Effector memory CD8-positive, alpha-beta T cell (primary cell): Measurements from ENCODE around the gene GPR158.
"Not testable (repeated sequence)": the region's sequence is repeated elsewhere in the genome, so short reads cannot be mapped to it uniquely, and the experiment has no call there.

Experiments used
- ATAC-seq: fragments of 150-1000 bp; cut with Tn5 transposase; replicated peaks from 2 replicates; pipeline ENCODE4 v1.10.0; 2021; ENCODE audit warnings: mild to moderate bottlenecking, moderate library complexity
- DNase-seq, 3 experiments: peaks; one replicate each; pipeline ENCODE4 v3.0.0; 2021
- H3K27ac Mint-ChIP-seq, 2 donors: one replicate each; pipeline ENCODE4 v1.8.0; 2022; ENCODE audit warnings: mild to moderate bottlenecking in 2 of 2, mixed read lengths in 2 of 2, moderate library complexity in 2 of 2
- H3K27me3 Mint-ChIP-seq, 2 donors: one replicate each; pipeline ENCODE4 v1.8.0; 2022; ENCODE audit warnings: mixed read lengths in 2 of 2
- H3K36me3 Mint-ChIP-seq: one replicate; pipeline ENCODE4 v1.8.0; 2022; ENCODE audit warnings: mild to moderate bottlenecking, moderate library complexity, mixed read lengths; ENCODE audit not compliant: insufficient read depth
- H3K4me1 Mint-ChIP-seq, 2 donors: one replicate each; pipeline ENCODE4 v1.8.0; 2022; ENCODE audit warnings: low read depth in 2 of 2, mixed read lengths in 2 of 2
- H3K4me3 Mint-ChIP-seq, 2 donors: one replicate each; pipeline ENCODE4 v1.8.0; 2022; ENCODE audit warnings: mild to moderate bottlenecking in 2 of 2, mixed read lengths in 2 of 2, moderate library complexity in 2 of 2
- H3K9me3 Mint-ChIP-seq, 2 donors: one replicate each; pipeline ENCODE4 v1.8.0; 2022; ENCODE audit warnings: mixed read lengths in 2 of 2

The GPR158 gene

GRCh38 chr10:25297466-25297865, 122.7 kb downstream of the GPR158 start:
- no peaks in the 10 kb centered on the region for H3K36me3 Mint-ChIP-seq
- ATAC-seq, result no peak
- H3K4me3 Mint-ChIP-seq, result no peak overlapping the region
- H3K27me3 Mint-ChIP-seq, result no peaks in the 10 kb centered on the region
- no peaks in the 10 kb centered on the region for H3K4me1 Mint-ChIP-seq
- H3K9me3 Mint-ChIP-seq, result peaks cover 0 to 1% of the 10 kb centered on the region in 2 donors
- H3K27ac Mint-ChIP-seq, result no peak overlapping the region
- DNase-seq, result no peak

- no peaks in the 10 kb centered on the region for H3K27me3 Mint-ChIP-seq
- DNase-seq (no peak), ATAC-seq (no peak)
- no peak overlapping the region for H3K4me3 Mint-ChIP-seq
- H3K9me3 Mint-ChIP-seq, result no peaks in the 10 kb centered on the region
- H3K36me3 Mint-ChIP-seq, result no peaks in the 10 kb centered on the region
- no peaks in the 10 kb centered on the region for H3K4me1 Mint-ChIP-seq
- H3K27ac Mint-ChIP-seq, result no peak overlapping the region
Measured at GRCh38 chr10:25300073-25300472, 125.3 kb downstream of the GPR158 start.

- H3K9me3 Mint-ChIP-seq, result peaks cover 1 to 13% of the 10 kb centered on the region in 2 donors
- no peaks in the 10 kb centered on the region for H3K27me3 Mint-ChIP-seq
- H3K27ac Mint-ChIP-seq, result no peak overlapping the region
- H3K4me1 Mint-ChIP-seq, result no peaks in the 10 kb centered on the region
- no peak for DNase-seq
- peaks cover under 1% of the 10 kb centered on the region for H3K36me3 Mint-ChIP-seq
- no peak for ATAC-seq
- no peak overlapping the region for H3K4me3 Mint-ChIP-seq
Measured at GRCh38 chr10:25304606-25305005, 129.8 kb downstream of the GPR158 start.

GRCh38 chr10:25306386-25306785, 131.6 kb downstream of the GPR158 start:
- H3K36me3 Mint-ChIP-seq, result peaks cover 3% of the 10 kb centered on the region
- no peaks in the 10 kb centered on the region for H3K27me3 Mint-ChIP-seq
- no peak overlapping the region for H3K4me3 Mint-ChIP-seq
- no peak overlapping the region for H3K27ac Mint-ChIP-seq
- H3K4me1 Mint-ChIP-seq, result no peaks in the 10 kb centered on the region
- ATAC-seq (no peak), DNase-seq (no peak)
- H3K9me3 Mint-ChIP-seq, result peaks cover 3 to 20% of the 10 kb centered on the region in 2 donors

GRCh38 chr10:25308278-25308677, 133.5 kb downstream of the GPR158 start:
- no peaks in the 10 kb centered on the region for H3K27me3 Mint-ChIP-seq
- H3K36me3 Mint-ChIP-seq, result peaks cover 3% of the 10 kb centered on the region

GRCh38 chr10:25317596-25318211, 142.9 kb downstream of the GPR158 start:
- H3K36me3 Mint-ChIP-seq, H3K4me1 Mint-ChIP-seq, DNase-seq, ATAC-seq, H3K27ac Mint-ChIP-seq, H3K4me3 Mint-ChIP-seq, H3K27me3 Mint-ChIP-seq, H3K9me3 Mint-ChIP-seq: not testable (repeated sequence)

More at GRCh38 chr10:25308278-25308677, 133.5 kb downstream of the GPR158 start:
- no peak for ATAC-seq
- no peak for DNase-seq
- Mint-ChIP-seq H3K4me1 (no peaks in the 10 kb centered on the region), H3K9me3 (peaks cover 3 to 20% of the 10 kb centered on the region in 2 donors), H3K27ac (no peak overlapping the region), H3K4me3 (no peak overlapping the region)

- DNase-seq (no peak), ATAC-seq (no peak)
- Mint-ChIP-seq H3K9me3 (peaks cover 0 to 4% of the 10 kb centered on the region in 2 donors), H3K4me3 (no peak overlapping the region), H3K36me3 (no peaks in the 10 kb centered on the region), H3K4me1 (no peaks in the 10 kb centered on the region), H3K27ac (no peak overlapping the region), H3K27me3 (no peaks in the 10 kb centered on the region)
Measured at GRCh38 chr10:25327273-25327672, 152.5 kb downstream of the GPR158 start.

- H3K9me3 Mint-ChIP-seq, result peaks cover 0 to 4% of the 10 kb centered on the region in 2 donors
- no peak overlapping the region for H3K4me3 Mint-ChIP-seq
- no peaks in the 10 kb centered on the region for H3K36me3 Mint-ChIP-seq
- no peaks in the 10 kb centered on the region for H3K4me1 Mint-ChIP-seq
- ATAC-seq, result no peak
- H3K27me3 Mint-ChIP-seq, result no peaks in the 10 kb centered on the region
- DNase-seq, result no peak
- H3K27ac Mint-ChIP-seq, result no peak overlapping the region
Measured at GRCh38 chr10:25328361-25328760, 153.6 kb downstream of the GPR158 start.

- not testable (repeated sequence) for H3K27ac Mint-ChIP-seq, H3K4me3 Mint-ChIP-seq, H3K4me1 Mint-ChIP-seq, ATAC-seq, DNase-seq, H3K27me3 Mint-ChIP-seq, H3K36me3 Mint-ChIP-seq, H3K9me3 Mint-ChIP-seq
Measured at GRCh38 chr10:25329587-25329986, 154.8 kb downstream of the GPR158 start.

GRCh38 chr10:25334445-25334844, 159.6 kb downstream of the GPR158 start:
- Mint-ChIP-seq H3K9me3 (peaks cover 0 to 1% of the 10 kb centered on the region in 2 donors), H3K27ac (no peak overlapping the region), H3K36me3 (no peaks in the 10 kb centered on the region), H3K4me1 (no peaks in the 10 kb centered on the region), H3K27me3 (no peaks in the 10 kb centered on the region), H3K4me3 (no peak overlapping the region)
- DNase-seq (no peak), ATAC-seq (no peak)

GRCh38 chr10:25336330-25336729, 161.5 kb downstream of the GPR158 start:
- Mint-ChIP-seq H3K4me3 (no peak overlapping the region), H3K36me3 (no peaks in the 10 kb centered on the region), H3K4me1 (no peaks in the 10 kb centered on the region), H3K9me3 (peaks cover 0 to 5% of the 10 kb centered on the region in 2 donors), H3K27me3 (no peaks in the 10 kb centered on the region), H3K27ac (no peak overlapping the region)
- ATAC-seq (no peak), DNase-seq (no peak)

- Mint-ChIP-seq H3K4me1 (no peaks in the 10 kb centered on the region), H3K27ac (no peak overlapping the region), H3K27me3 (no peaks in the 10 kb centered on the region), H3K9me3 (peaks cover 0 to 5% of the 10 kb centered on the region in 2 donors), H3K4me3 (no peak overlapping the region), H3K36me3 (no peaks in the 10 kb centered on the region)
- DNase-seq (no peak), ATAC-seq (no peak)
Measured at GRCh38 chr10:25338271-25338670, 163.5 kb downstream of the GPR158 start.

- H3K4me1 Mint-ChIP-seq, result no peaks in the 10 kb centered on the region
- H3K27ac Mint-ChIP-seq, result no peak overlapping the region
- H3K36me3 Mint-ChIP-seq, result no peaks in the 10 kb centered on the region
- H3K9me3 Mint-ChIP-seq, result peaks cover 0 to 5% of the 10 kb centered on the region in 2 donors
- H3K4me3 Mint-ChIP-seq, result no peak overlapping the region
- DNase-seq (no peak), ATAC-seq (no peak)
- H3K27me3 Mint-ChIP-seq, result no peaks in the 10 kb centered on the region
Measured at GRCh38 chr10:25339966-25340365, 165.2 kb downstream of the GPR158 start.

- H3K36me3 Mint-ChIP-seq, result no peaks in the 10 kb centered on the region
- peaks cover 12 to 18% of the 10 kb centered on the region in 2 donors for H3K9me3 Mint-ChIP-seq
- no peaks in the 10 kb centered on the region for H3K27me3 Mint-ChIP-seq
- no peak overlapping the region for H3K27ac Mint-ChIP-seq
- no peaks in the 10 kb centered on the region for H3K4me1 Mint-ChIP-seq
- DNase-seq, result no peak
- no peak overlapping the region for H3K4me3 Mint-ChIP-seq
- no peak for ATAC-seq
Measured at GRCh38 chr10:25349520-25349919, 174.7 kb downstream of the GPR158 start.
